GM10266 (cell line): ENCODE data around the gene SYAP1.
A peak's percentile ranks its signal among the peaks of the same experiment; 100 is the strongest.

Experiments used
- DNase-seq: peaks from one replicate; pipeline ENCODE4 v3.0.0; 2012; ENCODE audit errors: extremely low spot score
- TF ChIP-seq, protein P1 (sequence below): IDR thresholded peaks from 2 replicates; pipeline ENCODE4 v1.5.1; 2012; ENCODE audit warnings: mild to moderate bottlenecking, low read depth; ENCODE audit not compliant: control insufficient read depth, insufficient read depth; ENCODE audit errors: missing control alignments

SYAP1 gene

DNA sequence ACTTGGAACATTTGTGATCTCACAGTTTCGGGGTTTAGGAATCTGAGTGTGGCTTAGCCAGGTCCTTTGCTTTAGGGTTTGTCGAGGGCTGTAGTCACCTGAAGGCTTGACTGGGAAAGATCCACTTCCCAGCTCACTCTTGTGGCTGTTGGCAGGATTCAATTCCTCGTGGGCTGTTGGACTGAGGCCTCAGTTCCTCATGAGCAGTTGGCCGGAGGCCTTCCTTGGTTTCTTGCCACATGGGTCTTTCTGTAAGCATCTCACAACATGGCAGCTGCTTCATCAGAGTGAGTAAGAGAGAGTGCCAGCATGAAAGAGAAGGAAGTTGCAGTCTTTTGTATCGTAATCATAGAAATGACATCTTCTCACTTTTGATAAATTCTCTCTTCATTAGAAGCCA lies 77.9 kb downstream of the SYAP1 start:
- DNase-seq: no peak
- TF ChIP-seq, protein P1, sequence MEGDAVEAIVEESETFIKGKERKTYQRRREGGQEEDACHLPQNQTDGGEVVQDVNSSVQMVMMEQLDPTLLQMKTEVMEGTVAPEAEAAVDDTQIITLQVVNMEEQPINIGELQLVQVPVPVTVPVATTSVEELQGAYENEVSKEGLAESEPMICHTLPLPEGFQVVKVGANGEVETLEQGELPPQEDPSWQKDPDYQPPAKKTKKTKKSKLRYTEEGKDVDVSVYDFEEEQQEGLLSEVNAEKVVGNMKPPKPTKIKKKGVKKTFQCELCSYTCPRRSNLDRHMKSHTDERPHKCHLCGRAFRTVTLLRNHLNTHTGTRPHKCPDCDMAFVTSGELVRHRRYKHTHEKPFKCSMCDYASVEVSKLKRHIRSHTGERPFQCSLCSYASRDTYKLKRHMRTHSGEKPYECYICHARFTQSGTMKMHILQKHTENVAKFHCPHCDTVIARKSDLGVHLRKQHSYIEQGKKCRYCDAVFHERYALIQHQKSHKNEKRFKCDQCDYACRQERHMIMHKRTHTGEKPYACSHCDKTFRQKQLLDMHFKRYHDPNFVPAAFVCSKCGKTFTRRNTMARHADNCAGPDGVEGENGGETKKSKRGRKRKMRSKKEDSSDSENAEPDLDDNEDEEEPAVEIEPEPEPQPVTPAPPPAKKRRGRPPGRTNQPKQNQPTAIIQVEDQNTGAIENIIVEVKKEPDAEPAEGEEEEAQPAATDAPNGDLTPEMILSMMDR: no peak

DNA sequence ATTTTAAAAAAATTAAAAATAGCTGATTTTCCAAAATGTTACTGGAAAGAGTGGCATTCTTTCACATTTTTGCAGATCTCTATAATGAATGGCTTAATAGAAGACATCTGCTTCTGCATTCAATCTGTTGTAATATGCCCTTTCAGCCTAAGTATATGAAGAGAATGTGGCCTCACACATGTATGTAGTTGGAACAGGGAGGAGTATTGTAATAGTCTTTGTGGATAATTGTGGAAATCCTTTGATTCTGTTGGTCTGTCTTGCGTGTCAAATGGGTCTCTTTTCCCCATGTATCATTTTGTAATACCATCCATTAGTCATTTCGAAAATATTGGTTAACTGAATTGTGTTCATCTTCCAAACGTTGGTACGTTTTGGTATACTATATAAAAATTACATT lies 78.4 kb downstream of the SYAP1 start:
- DNase-seq: no peak

DNA sequence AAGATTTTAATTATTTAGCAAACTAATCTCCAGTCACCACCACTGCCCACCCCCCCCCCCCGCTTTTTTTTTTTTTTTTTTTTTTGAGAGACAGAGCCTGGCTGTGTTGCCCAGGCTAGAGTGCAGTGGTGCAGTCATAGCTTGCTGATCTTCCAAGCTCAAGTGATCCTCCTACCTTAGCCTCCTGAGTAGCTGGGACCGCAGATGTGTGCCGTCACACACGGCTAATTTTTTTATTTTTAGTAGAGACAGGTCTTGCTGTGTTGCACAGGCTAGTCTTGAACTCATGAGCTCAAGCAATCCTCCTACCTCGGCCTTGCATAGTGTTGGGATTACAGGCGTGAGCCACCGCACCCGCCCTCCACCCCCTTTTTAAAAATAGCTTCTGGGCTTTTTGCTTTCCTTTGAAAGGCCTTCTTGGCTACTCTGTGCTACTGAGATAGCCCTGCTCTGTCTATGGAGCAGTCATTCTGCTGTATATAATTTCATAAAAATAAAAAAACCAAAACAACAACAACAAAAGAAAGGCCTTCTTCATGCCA lies 85.6 kb downstream of the SYAP1 start:
- TF ChIP-seq, protein P1: no peak
- DNase-seq: no peak

More for the DNA sequence above, 78.4 kb downstream of the SYAP1 start:
- TF ChIP-seq, protein P1: no peak

DNA sequence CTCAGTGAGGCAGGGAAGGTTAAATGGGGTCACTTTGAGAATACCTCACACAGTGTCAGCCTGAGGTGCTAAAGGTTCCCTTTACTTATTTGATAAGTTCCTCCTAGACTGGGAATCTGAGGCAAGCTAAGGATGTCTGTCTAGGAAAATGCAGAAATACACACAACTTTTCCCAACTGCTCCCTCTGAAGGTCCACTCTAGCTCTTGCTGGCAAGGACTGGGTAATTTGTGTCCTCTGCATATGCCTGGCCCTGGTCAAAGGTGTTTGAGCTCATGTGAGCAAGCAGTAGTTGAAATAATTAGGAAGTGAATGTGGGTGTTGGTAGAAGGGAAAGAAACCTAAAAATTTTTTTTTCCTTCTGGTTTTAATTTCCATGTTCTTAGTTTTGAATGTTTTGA lies 88.1 kb downstream of the SYAP1 start:
- TF ChIP-seq, protein P1: peak; percentile 10
- no peak for DNase-seq

DNA sequence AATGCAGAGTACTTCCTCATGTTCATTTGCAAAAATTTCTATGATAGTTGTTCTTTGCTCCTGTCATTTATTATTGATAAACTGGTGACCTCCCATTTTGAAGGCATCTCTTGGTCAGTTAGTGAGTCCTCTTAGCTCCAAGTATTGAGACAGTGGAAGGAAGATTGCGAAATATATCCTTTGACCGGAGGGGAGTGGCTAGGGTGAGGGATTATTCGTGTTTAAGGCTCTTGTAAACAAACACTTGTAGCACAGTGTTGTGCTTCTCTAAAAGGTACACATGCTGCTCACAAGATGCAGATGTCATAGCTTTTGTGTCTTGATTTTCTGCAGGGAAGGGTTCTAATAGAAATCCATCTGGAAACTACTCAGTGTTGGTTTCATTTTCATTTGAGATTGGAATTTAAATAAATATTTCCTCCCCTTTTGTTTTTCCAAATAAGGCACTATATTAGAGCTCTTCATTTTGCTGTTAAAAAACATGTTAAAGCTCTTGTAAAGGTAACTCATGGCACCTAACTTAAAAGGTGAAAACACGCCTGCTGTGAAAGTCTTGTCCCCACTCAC lies 88.6 kb downstream of the SYAP1 start:
- TF ChIP-seq, protein P1: no peak
- DNase-seq: no peak

DNA sequence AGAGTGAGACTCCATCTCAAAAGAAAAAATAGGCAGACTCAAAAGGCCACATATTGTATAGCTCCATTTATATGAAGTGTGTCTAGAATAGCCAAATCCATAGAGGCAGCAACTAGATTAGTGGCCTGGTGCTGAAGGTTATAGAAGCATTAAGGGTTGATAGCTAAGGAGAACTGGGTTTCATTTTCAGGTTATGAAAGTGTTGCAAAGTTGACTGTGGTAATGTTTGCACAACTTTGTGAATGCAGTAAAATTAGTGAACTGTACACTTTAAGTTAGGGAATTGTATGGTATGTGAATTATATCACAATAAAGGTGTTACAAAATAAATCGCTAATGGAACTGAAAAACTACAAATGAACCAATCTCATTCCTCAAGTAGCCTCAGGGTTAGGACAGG lies 95.2 kb downstream of the SYAP1 start:
- DNase-seq: no peak
- TF ChIP-seq, protein P1: no peak
